Testis (tissue), 2 donors: Measurements from ENCODE around the gene VPS54.

ENCODE experiments used
- CTCF ChIP-seq, 3 experiments: fragments of 450-650 bp in 2 of 3; fragments of 200-600 bp in 1 of 3; sonication (generic) in 1 of 3; IDR thresholded peaks; one replicate each; pipeline ENCODE4 v1.5.1; 2016 to 2019; ENCODE audit warnings: antibody characterized with exemption in 3 of 3, mild to moderate bottlenecking in 2 of 3, moderate library complexity in 1 of 3
- POLR2A ChIP-seq: fragments of 450-650 bp; IDR thresholded peaks from one replicate; pipeline ENCODE4 v1.6.1; 2017; ENCODE audit warnings: antibody characterized with exemption, mild to moderate bottlenecking, moderate library complexity

- TF ChIP-seq POLR2A (no peak), CTCF (IDR thresholded peaks at IDR 0.05) (no peak)
Measured at GRCh38 chr2:64005707-64006356, 13.4 kb downstream of the VPS54 start.
